Tibial nerve (tissue), 4 donors: ENCODE data around the gene PROSER2. TPM values are rescaled to one million over a fixed set of nuclear protein-coding genes. Genes with fewer than 3 reads are reported as not detected.

ENCODE experiments used
- DNase-seq, 2 donors: peaks; one replicate each; pipeline ENCODE4 v3.0.0-alpha.2; 2019; ENCODE audit warnings: low spot score in 2 of 2
- H3K27ac ChIP-seq, 4 donors: fragments of 200-600 bp; sonication (generic) in 3 of 4; one replicate each; pipeline ENCODE4 v1.5.1; 2017 to 2019; ENCODE audit warnings: mild to moderate bottlenecking in 1 of 4
- H3K27me3 ChIP-seq, 2 donors: fragments of 200-600 bp; sonication (generic) in 1 of 2; one replicate each; pipeline versions ENCODE4 v1.5.1 to v1.6.0; 2017 to 2019
- H3K36me3 ChIP-seq, 3 donors: fragments of 200-600 bp; sonication (generic); one replicate each; pipeline ENCODE4 v1.5.1; 2018 to 2019
- H3K4me1 ChIP-seq, 4 donors: fragments of 200-600 bp; sonication (generic) in 3 of 4; one replicate each; pipeline ENCODE4 v1.5.1; 2017 to 2019
- H3K4me3 ChIP-seq, 4 donors: fragments of 200-600 bp; sonication (generic) in 3 of 4; one replicate each; pipeline ENCODE4 v1.5.1; 2017 to 2019; ENCODE audit warnings: mild to moderate bottlenecking in 1 of 4, moderate library complexity in 1 of 4
- H3K9me3 ChIP-seq, 4 donors: fragments of 200-600 bp; sonication (generic) in 3 of 4; one replicate each; pipeline ENCODE4 v1.5.1; 2017 to 2019
- CTCF ChIP-seq, 5 experiments: fragments of 200-600 bp in 3 of 5; fragments of 450-650 bp in 2 of 5; sonication (generic) in 3 of 5; IDR thresholded peaks; one replicate each; pipeline ENCODE4 v1.5.1; 2016 to 2019; ENCODE audit warnings: antibody characterized with exemption in 5 of 5, mild to moderate bottlenecking in 3 of 5, moderate library complexity in 2 of 5
- EP300 ChIP-seq, 2 donors: sonication (generic); formaldehyde crosslinking; IDR thresholded peaks; one replicate each; pipeline ENCODE4 v1.6.1; 2017; ENCODE audit warnings: antibody characterized with exemption in 2 of 2, mild to moderate bottlenecking in 1 of 2
- POLR2A ChIP-seq, 2 donors: fragments of 450-650 bp; IDR thresholded peaks; one replicate each; pipeline ENCODE4 v1.6.1; 2017; ENCODE audit warnings: antibody characterized with exemption in 2 of 2, mild to moderate bottlenecking in 2 of 2, moderate library complexity in 2 of 2
- WGBS, 2 donors: methylation state at CpG; one replicate each; pipeline ENCODE4 v1.1.5; 2018; 5-methylcytosine and 5-hydroxymethylcytosine counted together
- total RNA-seq, 4 donors: library from RNA; depleted of rRNA; stranded (reverse); fragments of >200 nt; gene quantifications; one replicate each; pipeline ENCODE4 v1.1.0, GENCODE V29; 2016

PROSER2 gene
- total RNA-seq, 4 donors from 2014 or later, result 71.1 to 98.4 (median 75.6) TPM

DNA sequence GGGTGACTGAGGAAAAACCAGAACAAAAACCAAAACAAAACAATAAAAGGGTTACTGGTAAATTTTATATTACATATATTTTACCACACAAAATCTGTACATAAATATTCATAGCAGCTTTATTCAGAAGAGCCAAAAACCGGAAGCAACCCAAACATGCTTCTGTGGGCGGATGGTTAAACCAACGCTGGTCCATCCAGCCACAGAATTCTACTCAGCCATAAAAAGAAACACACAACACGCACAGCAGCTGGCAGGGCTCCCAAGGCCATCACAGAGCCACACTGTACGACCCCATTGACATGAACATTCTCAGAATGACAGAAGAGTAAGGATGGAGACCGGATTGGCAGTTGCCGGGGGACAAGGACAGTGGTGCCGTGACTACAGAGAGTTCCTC, 83.6 kb downstream of the PROSER2 start:
- TF ChIP-seq CTCF (IDR thresholded peaks at IDR 0.05) (no peak), EP300 (IDR thresholded peaks at IDR 0.05) (no peak), POLR2A (IDR thresholded peaks at IDR 0.05) (no peak)
- Histone ChIP-seq H3K4me1 (no peaks in the 10 kb centered on the region), H3K27ac (no peak overlapping the region), H3K4me3 (no peak overlapping the region), H3K36me3 (no peaks in the 10 kb centered on the region), H3K27me3 (no peaks in the 10 kb centered on the region), H3K9me3 (no peaks in the 10 kb centered on the region)
- WGBS, 2 donors, result 48 to 54% methylated on average over 8 of the region's 8 CpGs
- no peak for DNase-seq

DNA sequence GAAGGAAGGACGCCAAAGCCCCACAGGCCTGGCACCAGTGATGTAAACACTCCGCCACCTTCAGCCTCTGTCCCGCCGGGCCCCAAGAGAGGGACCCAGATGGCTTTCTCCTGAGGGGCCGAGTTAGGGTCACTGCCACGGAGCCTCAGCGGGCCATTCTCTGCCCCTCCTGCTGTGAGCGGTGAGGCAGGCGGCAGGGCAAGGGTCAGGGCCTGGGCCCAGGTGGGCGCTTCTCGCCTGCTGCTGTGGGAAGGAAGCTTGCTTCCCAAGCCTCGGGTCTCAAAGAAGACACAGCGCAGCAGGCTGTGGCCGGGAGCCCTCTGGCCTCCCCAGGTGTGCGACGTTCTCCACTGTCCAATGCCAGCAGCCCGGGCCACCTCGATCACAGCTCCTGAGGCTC, 84.8 kb downstream of the PROSER2 start:
- H3K27me3 ChIP-seq, result no peaks in the 10 kb centered on the region
- no peak overlapping the region for H3K4me3 ChIP-seq
- TF ChIP-seq CTCF (IDR thresholded peaks at IDR 0.05) (no peak), POLR2A (IDR thresholded peaks at IDR 0.05) (no peak), EP300 (IDR thresholded peaks at IDR 0.05) (no peak)
- H3K9me3 ChIP-seq, result no peaks in the 10 kb centered on the region
- 90 to 100% methylated on average over 8 to 18 of the region's 18 CpGs for WGBS, 2 donors
- H3K27ac ChIP-seq, result no peak overlapping the region
- no peaks in the 10 kb centered on the region for H3K36me3 ChIP-seq
- no peak for DNase-seq
- H3K4me1 ChIP-seq, result no peaks in the 10 kb centered on the region

- Histone ChIP-seq H3K36me3 (no peaks in the 10 kb centered on the region), H3K27me3 (no peaks in the 10 kb centered on the region), H3K4me1 (peaks cover 0 to 4% (median 0%) of the 10 kb centered on the region in 4 donors), H3K4me3 (no peak overlapping the region), H3K27ac (no peak overlapping the region), H3K9me3 (no peaks in the 10 kb centered on the region)
- 89 to 91% methylated on average over 9 to 10 of the region's 10 CpGs for WGBS, 2 donors
- no peak for TF ChIP-seq POLR2A (IDR thresholded peaks at IDR 0.05)
- no peak for TF ChIP-seq EP300 (IDR thresholded peaks at IDR 0.05)
- no peak for TF ChIP-seq CTCF (IDR thresholded peaks at IDR 0.05)
- DNase-seq, result no peak
Observed at GRCh38 chr10:11908536-11908935, 85.4 kb downstream of the PROSER2 start.

DNA sequence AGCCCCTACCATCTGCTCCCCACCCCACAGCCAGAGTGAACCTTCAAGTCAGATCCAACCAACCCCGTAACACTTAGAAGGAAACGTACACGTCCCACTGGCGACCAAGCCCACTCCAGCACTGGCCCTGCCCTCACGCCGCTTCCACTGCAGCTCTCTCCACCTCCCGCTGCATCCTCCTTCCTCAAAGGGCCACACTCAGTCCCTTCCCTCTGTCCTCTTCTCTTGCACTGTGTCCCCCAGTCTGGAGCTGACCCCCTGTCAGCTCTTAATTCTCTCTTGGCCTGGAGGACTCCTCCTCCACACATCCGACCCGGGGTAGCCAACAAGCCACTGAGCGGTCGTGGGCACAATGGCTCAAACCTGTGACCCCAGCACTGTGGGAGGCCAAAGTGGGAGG, 85.8 kb downstream of the PROSER2 start:
- Histone ChIP-seq H3K27me3 (no peaks in the 10 kb centered on the region), H3K36me3 (no peaks in the 10 kb centered on the region), H3K9me3 (no peaks in the 10 kb centered on the region), H3K4me1 (peaks cover 0 to 5% (median 0%) of the 10 kb centered on the region in 4 donors), H3K4me3 (no peak overlapping the region), H3K27ac (no peak overlapping the region)
- DNase-seq, result no peak
- TF ChIP-seq CTCF (IDR thresholded peaks at IDR 0.05) (no peak), EP300 (IDR thresholded peaks at IDR 0.05) (no peak), POLR2A (IDR thresholded peaks at IDR 0.05) (no peak)
- WGBS, 2 donors, result 94 to 96% methylated on average over 11 of the region's 11 CpGs

GRCh38 chr10:11909618-11910017, 86.5 kb downstream of the PROSER2 start:
- H3K4me1 ChIP-seq, result peaks cover 0 to 5% (median 0%) of the 10 kb centered on the region in 4 donors
- TF ChIP-seq EP300 (IDR thresholded peaks at IDR 0.05), result no peak
- TF ChIP-seq CTCF (IDR thresholded peaks at IDR 0.05), result no peak
- TF ChIP-seq POLR2A (IDR thresholded peaks at IDR 0.05), result no peak
- H3K27ac ChIP-seq, result no peak overlapping the region
- H3K4me3 ChIP-seq, result no peak overlapping the region
- WGBS, 2 donors, result 71 to 76% methylated on average over 9 to 10 of the region's 10 CpGs
- H3K9me3 ChIP-seq, result no peaks in the 10 kb centered on the region
- no peak for DNase-seq
- H3K36me3 ChIP-seq, result no peaks in the 10 kb centered on the region
- no peaks in the 10 kb centered on the region for H3K27me3 ChIP-seq
